Measurements from ENCODE around the gene AMOTL1.
"Not testable (repeated sequence)": the region's sequence is repeated elsewhere in the genome, so short reads cannot be mapped to it uniquely, and the experiment has no call there.

Gene AMOTL1

GRCh38 chr11:94804874-94805273, 36.7 kb downstream of the AMOTL1 start:
- Histone ChIP-seq H3K27ac (ENCODE audit: low read length) (no peak overlapping the region), H3K4me2 (ENCODE audit: insufficient read depth, low read length) (no peak overlapping the region), H3K9me3 (ENCODE audit: insufficient read depth, low read length, severe bottlenecking) (peaks cover 2% of the 10 kb centered on the region), H3K36me3 (ENCODE audit: insufficient read depth, low read length) (no peaks in the 10 kb centered on the region), H3K4me1 (ENCODE audit: insufficient read depth, low read length) (no peaks in the 10 kb centered on the region), H3K27me3 (ENCODE audit: insufficient read depth, low read length, poor library complexity) (no peaks in the 10 kb centered on the region), H3K79me2 (ENCODE audit: insufficient read depth, low read length) (no peaks in the 10 kb centered on the region), H3K9ac (ENCODE audit: low read depth, low read length) (no peak overlapping the region), H3K4me3 (ENCODE audit: low read depth in 1 of 2, low read length in 2 of 2) (no peak overlapping the region), H2AFZ (ENCODE audit: low read depth, low read length) (no peak overlapping the region), H4K20me1 (ENCODE audit: insufficient read depth, low read length) (no peaks in the 10 kb centered on the region)
- DNase-seq = no peak
- no peak for TF ChIP-seq EZH2 (IDR thresholded peaks at IDR 0.05; ENCODE audit: borderline replicate concordance, low read depth, low read length, severe bottlenecking)
- TF ChIP-seq CTCF (IDR thresholded peaks at IDR 0.05; ENCODE audit: borderline replicate concordance, extremely low read depth, low read length, poor library complexity, severe bottlenecking) = no peak
- no peak for ATAC-seq (ENCODE audit: insufficient read depth, low read depth)

DNA sequence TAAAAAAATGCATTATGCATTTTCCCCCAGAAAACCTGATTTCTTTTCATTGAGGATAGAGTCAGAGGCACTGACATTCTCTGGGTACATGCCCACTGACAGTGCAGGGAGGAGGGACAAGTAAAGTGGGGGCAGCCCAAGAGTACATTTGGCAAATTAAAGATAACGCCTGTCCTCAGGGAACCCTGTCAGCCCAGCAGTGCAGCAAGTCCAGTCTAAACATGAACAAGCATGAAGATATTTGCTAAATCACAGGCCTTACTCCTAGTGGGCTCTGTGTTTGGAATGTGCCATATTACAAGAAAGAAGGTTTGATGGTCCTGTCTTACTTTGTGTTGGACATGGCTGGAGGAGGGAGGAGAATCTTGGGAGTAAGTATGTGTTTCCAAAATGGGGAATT, 37.9 kb downstream of the AMOTL1 start:
- Histone ChIP-seq H3K27me3 (ENCODE audit: insufficient read depth, low read length, poor library complexity) (no peaks in the 10 kb centered on the region), H3K36me3 (ENCODE audit: insufficient read depth, low read length) (no peaks in the 10 kb centered on the region), H3K9me3 (ENCODE audit: insufficient read depth, low read length, severe bottlenecking) (peaks cover 2% of the 10 kb centered on the region), H4K20me1 (ENCODE audit: insufficient read depth, low read length) (no peaks in the 10 kb centered on the region), H3K4me2 (ENCODE audit: insufficient read depth, low read length) (no peak overlapping the region), H3K79me2 (ENCODE audit: insufficient read depth, low read length) (no peaks in the 10 kb centered on the region), H3K9ac (ENCODE audit: low read depth, low read length) (no peak overlapping the region), H2AFZ (ENCODE audit: low read depth, low read length) (no peak overlapping the region), H3K27ac (ENCODE audit: low read length) (no peak overlapping the region), H3K4me1 (ENCODE audit: insufficient read depth, low read length) (no peaks in the 10 kb centered on the region), H3K4me3 (ENCODE audit: low read depth in 1 of 2, low read length in 2 of 2) (no peak overlapping the region)
- no peak for DNase-seq
- TF ChIP-seq EZH2 (IDR thresholded peaks at IDR 0.05; ENCODE audit: borderline replicate concordance, low read depth, low read length, severe bottlenecking) (no peak), CTCF (IDR thresholded peaks at IDR 0.05; ENCODE audit: borderline replicate concordance, extremely low read depth, low read length, poor library complexity, severe bottlenecking) (no peak)
- no peak for ATAC-seq (ENCODE audit: insufficient read depth, low read depth)

DNA sequence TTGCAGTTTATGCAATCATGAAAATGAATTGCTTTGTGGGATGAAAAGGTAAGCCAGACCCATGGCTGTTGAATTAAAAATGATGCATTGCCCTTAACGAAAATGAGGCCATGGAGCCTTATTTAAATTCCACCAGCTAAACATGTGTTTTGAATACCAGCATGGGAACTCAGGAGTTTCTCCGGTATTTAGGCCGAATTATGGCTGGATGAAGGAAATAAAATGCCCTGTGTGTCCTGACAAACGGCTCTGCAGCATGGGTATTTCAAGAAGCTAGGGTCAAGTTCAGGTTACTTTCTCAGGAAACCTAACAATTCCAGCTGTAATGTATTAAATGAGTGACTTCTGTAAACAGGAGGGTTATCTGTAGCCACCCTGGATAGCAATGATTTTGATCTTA, 38.3 kb downstream of the AMOTL1 start:
- Histone ChIP-seq H3K27me3 (ENCODE audit: insufficient read depth, low read length, poor library complexity) (no peaks in the 10 kb centered on the region), H3K79me2 (ENCODE audit: insufficient read depth, low read length) (no peaks in the 10 kb centered on the region), H3K4me3 (ENCODE audit: low read depth in 1 of 2, low read length in 2 of 2) (no peak overlapping the region), H3K9me3 (ENCODE audit: insufficient read depth, low read length, severe bottlenecking) (peaks cover 2% of the 10 kb centered on the region), H4K20me1 (ENCODE audit: insufficient read depth, low read length) (no peaks in the 10 kb centered on the region), H3K4me1 (ENCODE audit: insufficient read depth, low read length) (no peaks in the 10 kb centered on the region), H3K4me2 (ENCODE audit: insufficient read depth, low read length) (no peak overlapping the region), H3K9ac (ENCODE audit: low read depth, low read length) (no peak overlapping the region), H3K36me3 (ENCODE audit: insufficient read depth, low read length) (no peaks in the 10 kb centered on the region), H2AFZ (ENCODE audit: low read depth, low read length) (no peak overlapping the region), H3K27ac (ENCODE audit: low read length) (no peak overlapping the region)
- ATAC-seq (ENCODE audit: insufficient read depth, low read depth) (no peak), DNase-seq (no peak)
- TF ChIP-seq CTCF (IDR thresholded peaks at IDR 0.05; ENCODE audit: borderline replicate concordance, extremely low read depth, low read length, poor library complexity, severe bottlenecking) = no peak
- TF ChIP-seq EZH2 (IDR thresholded peaks at IDR 0.05; ENCODE audit: borderline replicate concordance, low read depth, low read length, severe bottlenecking) = no peak

DNA sequence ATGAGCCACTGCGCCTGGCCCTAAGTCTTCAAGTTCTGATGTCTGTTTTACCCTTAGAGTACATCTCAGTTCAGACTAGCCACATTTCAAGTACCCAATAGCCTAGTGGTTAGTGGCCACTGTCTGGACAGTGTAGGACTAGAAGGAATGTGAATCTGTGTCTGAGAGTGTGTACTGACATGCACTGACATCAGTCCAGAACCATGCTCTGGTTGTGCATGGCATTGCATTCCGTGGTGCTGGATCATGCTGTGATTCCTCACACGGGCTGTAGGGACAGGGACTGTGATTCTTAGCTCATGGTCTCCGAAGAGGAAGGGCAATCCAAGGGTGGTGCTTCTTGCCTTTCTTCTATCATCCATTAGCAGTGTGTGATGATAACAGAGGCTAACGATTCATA, 41.1 kb downstream of the AMOTL1 start:
- DNase-seq (no peak), ATAC-seq (ENCODE audit: insufficient read depth, low read depth) (no peak)
- Histone ChIP-seq H3K36me3 (ENCODE audit: insufficient read depth, low read length) (no peaks in the 10 kb centered on the region), H3K27ac (ENCODE audit: low read length) (no peak overlapping the region), H3K9ac (ENCODE audit: low read depth, low read length) (no peak overlapping the region), H4K20me1 (ENCODE audit: insufficient read depth, low read length) (no peaks in the 10 kb centered on the region), H3K4me3 (ENCODE audit: low read depth in 1 of 2, low read length in 2 of 2) (no peak overlapping the region), H3K79me2 (ENCODE audit: insufficient read depth, low read length) (no peaks in the 10 kb centered on the region), H3K4me1 (ENCODE audit: insufficient read depth, low read length) (no peaks in the 10 kb centered on the region), H3K27me3 (ENCODE audit: insufficient read depth, low read length, poor library complexity) (no peaks in the 10 kb centered on the region), H3K9me3 (ENCODE audit: insufficient read depth, low read length, severe bottlenecking) (peaks cover under 1% of the 10 kb centered on the region), H3K4me2 (ENCODE audit: insufficient read depth, low read length) (no peak overlapping the region), H2AFZ (ENCODE audit: low read depth, low read length) (no peak overlapping the region)
- TF ChIP-seq EZH2 (IDR thresholded peaks at IDR 0.05; ENCODE audit: borderline replicate concordance, low read depth, low read length, severe bottlenecking) (no peak), CTCF (IDR thresholded peaks at IDR 0.05; ENCODE audit: borderline replicate concordance, extremely low read depth, low read length, poor library complexity, severe bottlenecking) (no peak)

- not testable (repeated sequence) for H3K27ac ChIP-seq (ENCODE audit: low read length); H3K4me1 ChIP-seq (ENCODE audit: insufficient read depth, low read length); H2AFZ ChIP-seq (ENCODE audit: low read depth, low read length); H3K9ac ChIP-seq (ENCODE audit: low read depth, low read length); H3K79me2 ChIP-seq (ENCODE audit: insufficient read depth, low read length); H3K36me3 ChIP-seq (ENCODE audit: insufficient read depth, low read length); H4K20me1 ChIP-seq (ENCODE audit: insufficient read depth, low read length); H3K4me3 ChIP-seq (ENCODE audit: low read depth in 1 of 2, low read length in 2 of 2); H3K4me2 ChIP-seq (ENCODE audit: insufficient read depth, low read length); ATAC-seq (ENCODE audit: insufficient read depth, low read depth); DNase-seq; H3K27me3 ChIP-seq (ENCODE audit: insufficient read depth, low read length, poor library complexity)
- H3K9me3 ChIP-seq (ENCODE audit: insufficient read depth, low read length, severe bottlenecking) = peaks cover 14% of the 10 kb centered on the region
Observed at GRCh38 chr11:94812724-94813720, 44.9 kb downstream of the AMOTL1 start.
